ENCODE results near the gene SKAP2.

SKAP2 gene

DNA sequence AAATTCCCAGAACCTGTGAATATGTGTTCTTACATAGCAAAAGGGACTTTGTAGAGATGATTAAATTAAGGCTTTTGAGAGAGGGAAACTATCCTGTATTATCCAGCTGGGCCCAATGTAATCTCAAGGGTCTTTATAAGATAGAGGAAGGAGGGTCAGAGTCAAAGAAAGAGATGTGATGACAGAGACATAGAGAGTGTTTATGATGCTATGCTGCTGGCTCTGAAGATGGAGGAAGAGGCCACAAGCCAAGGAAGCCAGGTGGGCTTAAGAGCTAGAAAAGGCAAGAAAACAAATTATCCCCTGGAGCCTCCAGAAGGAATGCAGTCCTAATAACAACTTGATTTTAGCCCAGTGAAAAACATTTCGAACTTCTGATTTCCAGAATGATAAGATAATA, 15.3 kb upstream of the SKAP2 start:
- no peak overlapping the region for H3K4me3 ChIP-seq (ENCODE audit: extremely low read depth, insufficient read depth, low read length, poor library complexity, severe bottlenecking)
- no CpG with 5 or more reads among the region's 1 CpG for WGBS, 2 experiments (ENCODE audit: insufficient coverage in 2 of 2)
- H3K36me3 ChIP-seq (ENCODE audit: control insufficient read depth, insufficient read depth, low read length) = no peaks in the 10 kb centered on the region
- no peak overlapping the region for H3K27ac ChIP-seq (ENCODE audit: low read depth, low read length, severe bottlenecking)
- no peaks in the 10 kb centered on the region for H3K9me3 ChIP-seq (ENCODE audit: control insufficient read depth, low read length)
- no peaks in the 10 kb centered on the region for H3K4me1 ChIP-seq (ENCODE audit: control insufficient read depth, insufficient read depth, low read length, poor library complexity, severe bottlenecking)

DNA sequence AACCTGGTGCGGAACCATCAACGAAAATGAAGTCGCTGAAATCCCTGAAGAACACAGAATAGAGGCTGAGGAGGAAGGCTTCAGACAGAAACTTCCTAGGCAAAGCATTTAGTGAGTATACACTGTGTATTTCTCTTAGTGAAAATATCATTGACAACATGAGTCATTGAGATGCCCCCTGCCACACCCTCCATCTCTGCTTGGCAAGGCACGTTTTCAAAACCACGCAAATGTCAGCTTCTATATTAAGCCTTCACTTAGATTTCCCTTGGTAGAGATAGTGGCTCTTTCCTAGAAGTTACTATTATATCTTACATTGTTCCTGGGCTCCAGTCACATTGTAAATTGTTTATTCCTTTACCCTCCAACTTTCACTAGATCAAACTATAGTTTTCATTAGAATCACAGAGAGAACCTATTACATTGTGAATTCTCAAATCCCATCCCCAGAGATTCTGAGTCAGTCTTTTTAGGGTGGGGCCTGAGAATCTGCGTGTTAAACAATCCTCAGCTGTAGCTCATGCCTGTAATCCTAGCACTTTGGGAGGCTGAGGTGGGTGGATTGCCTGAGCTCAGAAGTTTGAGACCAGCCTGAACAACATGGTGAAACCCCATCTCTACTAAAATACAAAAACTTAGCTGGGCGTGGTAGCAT, 4.6 kb upstream of the SKAP2 start:
- Histone ChIP-seq H3K27ac (ENCODE audit: low read depth, low read length, severe bottlenecking) (no peak overlapping the region), H3K4me1 (ENCODE audit: control insufficient read depth, insufficient read depth, low read length, poor library complexity, severe bottlenecking) (no peaks in the 10 kb centered on the region), H3K9me3 (ENCODE audit: control insufficient read depth, low read length) (no peaks in the 10 kb centered on the region), H3K36me3 (ENCODE audit: control insufficient read depth, insufficient read depth, low read length) (no peaks in the 10 kb centered on the region), H3K4me3 (ENCODE audit: extremely low read depth, insufficient read depth, low read length, poor library complexity, severe bottlenecking) (no peak overlapping the region)
- 100% methylated on average over 2 of the region's 7 CpGs for WGBS, 2 experiments (ENCODE audit: insufficient coverage in 2 of 2)

DNA sequence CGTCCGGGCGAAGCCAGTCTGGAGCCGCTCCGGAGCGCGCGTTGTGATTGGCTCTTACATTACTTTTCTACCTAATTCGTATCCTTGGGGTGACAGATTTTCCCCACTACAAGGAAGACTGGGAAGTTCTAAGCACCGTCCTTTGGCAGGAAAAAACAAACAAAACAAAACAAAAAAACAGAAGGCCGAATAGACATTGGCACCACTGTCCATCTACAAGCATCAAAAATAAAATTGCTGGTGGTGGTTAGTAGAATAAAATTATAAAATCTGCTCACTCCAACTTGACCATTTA, 651 bp upstream of the SKAP2 start:
- no peaks in the 10 kb centered on the region for H3K36me3 ChIP-seq (ENCODE audit: control insufficient read depth, insufficient read depth, low read length)
- no peaks in the 10 kb centered on the region for H3K4me1 ChIP-seq (ENCODE audit: control insufficient read depth, insufficient read depth, low read length, poor library complexity, severe bottlenecking)
- H3K27ac ChIP-seq (ENCODE audit: low read depth, low read length, severe bottlenecking) = peak overlapping the region; percentile 55
- H3K9me3 ChIP-seq (ENCODE audit: control insufficient read depth, low read length) = no peaks in the 10 kb centered on the region
- 60 to 83% methylated on average over 1 to 9 of the region's 11 CpGs for WGBS, 2 experiments (ENCODE audit: insufficient coverage in 2 of 2)
- H3K4me3 ChIP-seq (ENCODE audit: extremely low read depth, insufficient read depth, low read length, poor library complexity, severe bottlenecking) = peak overlapping the region; percentile 80

DNA sequence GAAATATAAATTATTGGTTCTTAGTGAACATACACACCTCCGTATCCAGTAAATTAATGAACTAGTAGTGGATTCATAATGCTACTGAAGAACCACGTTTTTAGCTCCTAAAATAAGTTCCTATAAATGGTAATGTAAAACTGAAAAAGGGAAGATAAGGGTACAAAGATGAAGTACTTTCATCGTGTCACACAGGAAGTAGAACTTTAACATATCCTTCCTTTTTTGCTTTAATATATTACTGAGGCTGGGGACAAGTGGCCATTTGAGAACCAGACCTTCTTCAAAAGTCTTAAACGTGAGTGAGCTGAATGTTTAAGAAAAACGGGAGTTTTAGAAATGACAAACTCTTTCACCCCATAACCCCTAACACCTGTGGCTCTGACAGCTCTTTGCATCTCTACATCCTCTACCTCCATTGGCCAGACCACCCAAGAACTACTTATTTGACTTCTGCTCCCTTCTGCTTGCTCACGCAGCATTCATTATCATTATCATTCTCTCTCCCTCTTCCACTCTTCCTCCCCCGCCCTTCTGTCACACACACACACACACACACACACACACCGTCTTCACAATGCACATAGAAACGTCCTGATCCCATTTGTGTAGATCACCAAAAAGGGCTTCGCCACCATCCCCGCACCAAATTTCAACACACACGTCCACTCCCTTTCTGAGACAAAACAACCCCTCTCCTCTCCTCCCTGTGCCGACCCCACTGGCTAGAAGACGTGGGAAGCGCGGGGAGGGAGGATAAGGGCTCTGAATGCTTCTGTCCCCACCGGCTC, 677 bp downstream of the SKAP2 start:
- H3K9me3 ChIP-seq (ENCODE audit: control insufficient read depth, low read length) = no peaks in the 10 kb centered on the region
- peak overlapping the region; percentile 72 for H3K27ac ChIP-seq (ENCODE audit: low read depth, low read length, severe bottlenecking)
- WGBS, 2 experiments (ENCODE audit: insufficient coverage in 2 of 2) = 0% methylated on average over 3 to 6 of the region's 17 CpGs
- H3K4me1 ChIP-seq (ENCODE audit: control insufficient read depth, insufficient read depth, low read length, poor library complexity, severe bottlenecking) = no peaks in the 10 kb centered on the region
- peak overlapping the region; percentile 80 for H3K4me3 ChIP-seq (ENCODE audit: extremely low read depth, insufficient read depth, low read length, poor library complexity, severe bottlenecking)
- no peaks in the 10 kb centered on the region for H3K36me3 ChIP-seq (ENCODE audit: control insufficient read depth, insufficient read depth, low read length)

DNA sequence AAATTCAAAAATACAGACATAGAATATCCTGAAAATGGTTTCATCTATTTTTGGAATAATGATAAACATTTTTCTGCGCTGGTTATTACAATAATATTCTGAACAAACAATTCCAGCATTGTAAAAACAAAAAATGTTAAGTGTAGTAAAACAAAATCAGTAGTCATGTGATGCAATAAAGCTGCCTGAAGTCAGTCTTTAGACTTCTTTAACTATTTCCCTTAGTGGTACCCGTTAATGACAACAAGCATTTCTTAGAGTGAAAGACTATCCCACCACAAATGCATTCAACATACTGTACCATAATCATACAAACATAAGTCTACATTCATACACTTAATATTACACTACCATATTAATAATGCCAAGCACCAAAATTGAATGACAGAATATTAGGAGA, 1.6 kb downstream of the SKAP2 start:
- H3K27ac ChIP-seq (ENCODE audit: low read depth, low read length, severe bottlenecking) = no peak overlapping the region
- no peak overlapping the region for H3K4me3 ChIP-seq (ENCODE audit: extremely low read depth, insufficient read depth, low read length, poor library complexity, severe bottlenecking)
- H3K36me3 ChIP-seq (ENCODE audit: control insufficient read depth, insufficient read depth, low read length) = no peaks in the 10 kb centered on the region
- H3K4me1 ChIP-seq (ENCODE audit: control insufficient read depth, insufficient read depth, low read length, poor library complexity, severe bottlenecking) = no peaks in the 10 kb centered on the region
- H3K9me3 ChIP-seq (ENCODE audit: control insufficient read depth, low read length) = no peaks in the 10 kb centered on the region
- WGBS, 2 experiments (ENCODE audit: insufficient coverage in 2 of 2) = 82% methylated on average over 1 of the region's 2 CpGs

DNA sequence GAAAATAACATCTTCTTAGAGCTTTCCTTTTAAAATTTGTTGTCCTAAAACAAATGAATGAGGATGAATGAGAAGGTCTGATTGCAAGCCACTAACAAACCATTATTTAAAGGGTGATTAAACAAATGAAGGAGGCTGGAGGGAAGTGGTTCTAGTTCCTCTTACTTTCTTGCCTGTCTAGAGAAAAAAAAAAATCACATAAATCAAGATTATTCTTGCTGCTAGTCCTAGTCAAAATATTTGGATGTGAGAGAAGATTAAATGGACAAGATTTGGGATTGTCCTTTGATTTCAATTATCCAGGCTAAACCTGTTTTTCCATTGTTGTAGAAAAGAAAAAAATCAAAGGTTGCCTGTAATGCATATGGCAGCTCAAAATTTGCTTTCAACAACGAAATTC, 3.3 kb downstream of the SKAP2 start:
- 80% methylated on average over 1 of the region's 1 CpG; no CpG with 5 or more reads in 1 of the 2 experiments for WGBS, 2 experiments (ENCODE audit: insufficient coverage in 2 of 2)

DNA sequence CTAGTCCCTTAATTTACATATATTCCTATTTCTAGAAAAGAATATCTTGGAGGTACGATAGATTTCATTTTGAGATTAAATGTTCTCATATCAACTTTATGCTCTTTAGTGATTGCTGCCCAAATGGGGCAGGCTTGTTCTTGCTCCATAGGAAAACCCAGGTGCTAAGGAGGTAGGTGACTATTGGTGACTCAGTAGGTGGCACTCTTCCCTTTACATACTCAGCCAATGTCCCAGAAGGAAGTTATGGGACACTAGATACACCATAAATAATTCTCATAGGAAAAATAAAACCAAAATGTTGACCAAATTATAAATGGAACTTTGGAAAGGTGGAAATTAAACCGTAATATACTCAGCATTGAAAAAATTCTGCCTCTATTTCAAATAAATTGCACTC, 4.0 kb downstream of the SKAP2 start:
- Histone ChIP-seq H3K36me3 (ENCODE audit: control insufficient read depth, insufficient read depth, low read length) (no peaks in the 10 kb centered on the region), H3K4me1 (ENCODE audit: control insufficient read depth, insufficient read depth, low read length, poor library complexity, severe bottlenecking) (no peaks in the 10 kb centered on the region), H3K9me3 (ENCODE audit: control insufficient read depth, low read length) (no peaks in the 10 kb centered on the region), H3K4me3 (ENCODE audit: extremely low read depth, insufficient read depth, low read length, poor library complexity, severe bottlenecking) (no peak overlapping the region), H3K27ac (ENCODE audit: low read depth, low read length, severe bottlenecking) (no peak overlapping the region)
- WGBS, 2 experiments (ENCODE audit: insufficient coverage in 2 of 2) = no CpG with 5 or more reads among the region's 2 CpGs

More for the DNA sequence above, 3.3 kb downstream of the SKAP2 start:
- Histone ChIP-seq H3K27ac (ENCODE audit: low read depth, low read length, severe bottlenecking) (no peak overlapping the region), H3K9me3 (ENCODE audit: control insufficient read depth, low read length) (no peaks in the 10 kb centered on the region), H3K4me3 (ENCODE audit: extremely low read depth, insufficient read depth, low read length, poor library complexity, severe bottlenecking) (no peak overlapping the region), H3K4me1 (ENCODE audit: control insufficient read depth, insufficient read depth, low read length, poor library complexity, severe bottlenecking) (no peaks in the 10 kb centered on the region), H3K36me3 (ENCODE audit: control insufficient read depth, insufficient read depth, low read length) (no peaks in the 10 kb centered on the region)

DNA sequence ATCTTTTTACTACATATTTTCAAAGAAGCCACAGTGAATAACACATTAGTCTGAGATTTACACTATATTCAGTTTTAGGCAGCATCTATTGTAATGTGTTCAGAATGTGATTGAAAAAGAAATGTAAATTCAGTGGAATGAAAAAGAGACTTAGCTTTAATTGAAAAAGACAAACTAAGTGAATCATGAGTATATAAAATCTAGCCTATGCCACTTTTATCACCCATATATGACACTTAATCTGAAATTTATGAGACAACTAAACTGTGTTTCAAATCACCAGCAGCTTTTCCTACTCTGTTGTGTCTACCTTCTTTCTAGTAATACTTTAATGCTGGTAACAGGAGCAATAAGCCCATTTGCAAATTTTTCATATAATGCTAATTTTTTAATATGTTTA, 4.7 kb downstream of the SKAP2 start:
- no peaks in the 10 kb centered on the region for H3K36me3 ChIP-seq (ENCODE audit: control insufficient read depth, insufficient read depth, low read length)
- H3K9me3 ChIP-seq (ENCODE audit: control insufficient read depth, low read length) = no peaks in the 10 kb centered on the region
- no peak overlapping the region for H3K27ac ChIP-seq (ENCODE audit: low read depth, low read length, severe bottlenecking)
- H3K4me1 ChIP-seq (ENCODE audit: control insufficient read depth, insufficient read depth, low read length, poor library complexity, severe bottlenecking) = no peaks in the 10 kb centered on the region
- no peak overlapping the region for H3K4me3 ChIP-seq (ENCODE audit: extremely low read depth, insufficient read depth, low read length, poor library complexity, severe bottlenecking)

DNA sequence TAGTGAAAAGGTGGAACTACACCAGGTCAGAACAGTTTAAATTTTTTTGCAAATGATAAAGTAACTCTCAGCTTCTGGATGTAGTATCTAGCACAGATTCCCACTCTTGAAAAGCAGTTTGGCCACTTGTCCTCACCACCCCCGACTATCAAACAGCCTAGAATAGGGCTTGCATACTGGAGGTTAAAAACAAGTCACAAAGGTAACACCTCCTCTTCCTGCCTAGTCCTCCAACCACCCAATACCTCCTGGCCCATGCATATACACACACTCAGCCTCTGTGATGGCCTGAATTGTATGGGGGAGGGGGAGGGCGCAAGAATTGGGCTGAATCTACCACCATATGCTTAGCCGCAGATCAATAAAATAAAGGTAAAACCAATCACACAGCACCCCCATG, 5.7 kb downstream of the SKAP2 start:
- Histone ChIP-seq H3K36me3 (ENCODE audit: control insufficient read depth, insufficient read depth, low read length) (no peaks in the 10 kb centered on the region), H3K9me3 (ENCODE audit: control insufficient read depth, low read length) (no peaks in the 10 kb centered on the region), H3K4me1 (ENCODE audit: control insufficient read depth, insufficient read depth, low read length, poor library complexity, severe bottlenecking) (no peaks in the 10 kb centered on the region), H3K27ac (ENCODE audit: low read depth, low read length, severe bottlenecking) (no peak overlapping the region), H3K4me3 (ENCODE audit: extremely low read depth, insufficient read depth, low read length, poor library complexity, severe bottlenecking) (no peak overlapping the region)
- 25% methylated on average over 1 of the region's 3 CpGs; no CpG with 5 or more reads in 1 of the 2 experiments for WGBS, 2 experiments (ENCODE audit: insufficient coverage in 2 of 2)

DNA sequence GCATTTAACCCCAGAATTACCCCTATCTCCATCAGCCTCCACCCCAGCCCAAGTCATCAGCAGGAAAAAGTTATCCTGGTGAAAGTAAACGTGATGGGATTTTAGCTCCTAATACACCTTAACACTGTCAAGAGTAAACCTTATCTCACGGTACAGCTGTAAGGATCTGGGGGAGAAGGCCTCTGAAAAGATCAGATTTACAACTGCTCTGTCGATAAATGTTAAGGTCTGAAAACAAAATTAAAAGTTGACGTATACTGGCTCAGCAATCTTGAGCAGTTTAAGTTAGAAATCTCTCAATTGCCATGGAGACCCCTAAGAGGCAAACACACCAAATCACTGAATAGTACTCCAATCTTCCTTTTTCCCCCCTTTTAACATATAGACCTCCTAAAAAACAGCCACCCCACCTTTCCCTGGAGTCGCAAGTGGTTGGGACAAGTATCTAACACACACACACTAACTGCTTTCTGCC, 6.1 kb downstream of the SKAP2 start:
- whole genome bisulfite sequencing, 2 experiments (ENCODE audit: insufficient coverage in 2 of 2) = 58 to 67% methylated on average over 3 of the region's 5 CpGs
- Histone ChIP-seq H3K27ac (ENCODE audit: low read depth, low read length, severe bottlenecking) (no peak overlapping the region), H3K4me1 (ENCODE audit: control insufficient read depth, insufficient read depth, low read length, poor library complexity, severe bottlenecking) (no peaks in the 10 kb centered on the region), H3K4me3 (ENCODE audit: extremely low read depth, insufficient read depth, low read length, poor library complexity, severe bottlenecking) (no peak overlapping the region), H3K36me3 (ENCODE audit: control insufficient read depth, insufficient read depth, low read length) (no peaks in the 10 kb centered on the region), H3K9me3 (ENCODE audit: control insufficient read depth, low read length) (no peaks in the 10 kb centered on the region)

Data from mesodermal cell (in vitro differentiated cells).